ENCODE results near the gene FA2H. TPM values are rescaled to one million over a fixed set of nuclear protein-coding genes. Genes with fewer than 3 reads are reported as not detected.

Gene FA2H
- total and polyA plus RNA-seq, 2 of the 13 experiments (the other 11 are each of a cell fraction or from before 2014, with no cell fraction given): 0.20 TPM; not detected in 1

GRCh38 chr16:74679983-74680382, 94.6 kb downstream of the FA2H start:
- POLR2A ChIA-PET: interaction anchor here (1.2 to 2.2 kb wide), 3 partner anchors 13 to 20 kb away, joined by 4 to 11 read pairs (median 6); partner anchors contain the start of genes MLKL and RFWD3
- no peaks in the 10 kb centered on the region for H4K20me1 ChIP-seq (ENCODE audit: insufficient read depth, low read length)
- FAIRE-seq: no peak
- peak overlapping the region; percentile 57 for H3K27ac ChIP-seq (ENCODE audit: extremely low read length, insufficient read depth, low read length)
- no peaks in the 10 kb centered on the region for H3K27me3 ChIP-seq (ENCODE audit: control insufficient read depth in 1 of 2, insufficient read depth in 2 of 2, low read length in 2 of 2)
- intact Hi-C loops (cut with micrococcal nuclease; ENCODE audit: unreplicated experiment) (no loop called here), in situ Hi-C loops (cut with HindIII; ENCODE audit: extremely low pct_ligation_motif_present, low pct_unique_long_range_greater_than_20kb) (no loop called here)
- peaks cover 4 to 15% of the 10 kb centered on the region in 2 experiments; a peak in 3 of 5 replicates for H3K36me3 ChIP-seq (replicated peaks in 1 of 2; ENCODE audit: control insufficient read depth in 1 of 2, insufficient read depth in 2 of 2, low read length in 2 of 2)
- H3K4me3 ChIP-seq (replicated peaks in 1 of 3; ENCODE audit: insufficient read depth in 1 of 3, low read depth in 2 of 3, low read length in 3 of 3): no peak overlapping the region
- H3K4me1 ChIP-seq (ENCODE audit: insufficient read depth, low read length): peaks cover 14% of the 10 kb centered on the region
- ATAC-seq: peak; percentile 74
- no peak overlapping the region for H2AFZ ChIP-seq (ENCODE audit: low read length)
- H3K4me2 ChIP-seq (ENCODE audit: low read depth, low read length): peak overlapping the region; percentile 52
- no TSS peak for BruUV-seq (replicated peaks)
- peak; percentile 28 for DNase-seq (ENCODE audit: low spot score)
- no peaks in the 10 kb centered on the region for H3K9me3 ChIP-seq (ENCODE audit: low read length)
- 0% methylated on average over 2 of the region's 2 CpGs for WGBS (ENCODE audit: low lambda C conversion rate)
- H3K9ac ChIP-seq (ENCODE audit: insufficient read depth, low read depth, low read length): peak overlapping the region; percentile 26; the same call in 1 of the 2 replicates
- CTCF ChIA-PET (ENCODE audit: low intra/inter-chr PET ratio, low total read pairs): no interaction called here
- no peaks in the 10 kb centered on the region for H3K79me2 ChIP-seq (ENCODE audit: insufficient read depth, low read length)
- TF ChIP-seq, protein P1, sequence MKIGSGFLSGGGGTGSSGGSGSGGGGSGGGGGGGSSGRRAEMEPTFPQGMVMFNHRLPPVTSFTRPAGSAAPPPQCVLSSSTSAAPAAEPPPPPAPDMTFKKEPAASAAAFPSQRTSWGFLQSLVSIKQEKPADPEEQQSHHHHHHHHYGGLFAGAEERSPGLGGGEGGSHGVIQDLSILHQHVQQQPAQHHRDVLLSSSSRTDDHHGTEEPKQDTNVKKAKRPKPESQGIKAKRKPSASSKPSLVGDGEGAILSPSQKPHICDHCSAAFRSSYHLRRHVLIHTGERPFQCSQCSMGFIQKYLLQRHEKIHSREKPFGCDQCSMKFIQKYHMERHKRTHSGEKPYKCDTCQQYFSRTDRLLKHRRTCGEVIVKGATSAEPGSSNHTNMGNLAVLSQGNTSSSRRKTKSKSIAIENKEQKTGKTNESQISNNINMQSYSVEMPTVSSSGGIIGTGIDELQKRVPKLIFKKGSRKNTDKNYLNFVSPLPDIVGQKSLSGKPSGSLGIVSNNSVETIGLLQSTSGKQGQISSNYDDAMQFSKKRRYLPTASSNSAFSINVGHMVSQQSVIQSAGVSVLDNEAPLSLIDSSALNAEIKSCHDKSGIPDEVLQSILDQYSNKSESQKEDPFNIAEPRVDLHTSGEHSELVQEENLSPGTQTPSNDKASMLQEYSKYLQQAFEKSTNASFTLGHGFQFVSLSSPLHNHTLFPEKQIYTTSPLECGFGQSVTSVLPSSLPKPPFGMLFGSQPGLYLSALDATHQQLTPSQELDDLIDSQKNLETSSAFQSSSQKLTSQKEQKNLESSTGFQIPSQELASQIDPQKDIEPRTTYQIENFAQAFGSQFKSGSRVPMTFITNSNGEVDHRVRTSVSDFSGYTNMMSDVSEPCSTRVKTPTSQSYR (CRISPR knock-in tag; IDR thresholded peaks at IDR 0.05; ENCODE audit: borderline replicate concordance): peak; percentile 93
- TF ChIP-seq, protein P2, sequence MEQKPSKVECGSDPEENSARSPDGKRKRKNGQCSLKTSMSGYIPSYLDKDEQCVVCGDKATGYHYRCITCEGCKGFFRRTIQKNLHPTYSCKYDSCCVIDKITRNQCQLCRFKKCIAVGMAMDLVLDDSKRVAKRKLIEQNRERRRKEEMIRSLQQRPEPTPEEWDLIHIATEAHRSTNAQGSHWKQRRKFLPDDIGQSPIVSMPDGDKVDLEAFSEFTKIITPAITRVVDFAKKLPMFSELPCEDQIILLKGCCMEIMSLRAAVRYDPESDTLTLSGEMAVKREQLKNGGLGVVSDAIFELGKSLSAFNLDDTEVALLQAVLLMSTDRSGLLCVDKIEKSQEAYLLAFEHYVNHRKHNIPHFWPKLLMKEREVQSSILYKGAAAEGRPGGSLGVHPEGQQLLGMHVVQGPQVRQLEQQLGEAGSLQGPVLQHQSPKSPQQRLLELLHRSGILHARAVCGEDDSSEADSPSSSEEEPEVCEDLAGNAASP (CRISPR knock-in tag; IDR thresholded peaks at IDR 0.05; ENCODE audit: borderline replicate concordance): 0 out of 2 replicates have a peak, but pooled peaks have one; percentile 19
- no peak for TF ChIP-seq MAFK (conservative IDR thresholded peaks at IDR 0.05 in 1 of 2, IDR thresholded peaks at IDR 0.05 in 1 of 2; ENCODE audit: low read length in 2 of 2)
- TF ChIP-seq ZNF792 (CRISPR knock-in tag; IDR thresholded peaks at IDR 0.05): no peak
- 0 out of 2 replicates have a peak, but pooled peaks have one; percentile 47 for TF ChIP-seq NR2F2 (IDR thresholded peaks at IDR 0.05; ENCODE audit: borderline replicate concordance, low read depth)
- peak; percentile 31; the same call in 1 of the 2 replicates for TF ChIP-seq RARA (CRISPR knock-in tag; IDR thresholded peaks at IDR 0.05)
- TF ChIP-seq, protein P3, sequence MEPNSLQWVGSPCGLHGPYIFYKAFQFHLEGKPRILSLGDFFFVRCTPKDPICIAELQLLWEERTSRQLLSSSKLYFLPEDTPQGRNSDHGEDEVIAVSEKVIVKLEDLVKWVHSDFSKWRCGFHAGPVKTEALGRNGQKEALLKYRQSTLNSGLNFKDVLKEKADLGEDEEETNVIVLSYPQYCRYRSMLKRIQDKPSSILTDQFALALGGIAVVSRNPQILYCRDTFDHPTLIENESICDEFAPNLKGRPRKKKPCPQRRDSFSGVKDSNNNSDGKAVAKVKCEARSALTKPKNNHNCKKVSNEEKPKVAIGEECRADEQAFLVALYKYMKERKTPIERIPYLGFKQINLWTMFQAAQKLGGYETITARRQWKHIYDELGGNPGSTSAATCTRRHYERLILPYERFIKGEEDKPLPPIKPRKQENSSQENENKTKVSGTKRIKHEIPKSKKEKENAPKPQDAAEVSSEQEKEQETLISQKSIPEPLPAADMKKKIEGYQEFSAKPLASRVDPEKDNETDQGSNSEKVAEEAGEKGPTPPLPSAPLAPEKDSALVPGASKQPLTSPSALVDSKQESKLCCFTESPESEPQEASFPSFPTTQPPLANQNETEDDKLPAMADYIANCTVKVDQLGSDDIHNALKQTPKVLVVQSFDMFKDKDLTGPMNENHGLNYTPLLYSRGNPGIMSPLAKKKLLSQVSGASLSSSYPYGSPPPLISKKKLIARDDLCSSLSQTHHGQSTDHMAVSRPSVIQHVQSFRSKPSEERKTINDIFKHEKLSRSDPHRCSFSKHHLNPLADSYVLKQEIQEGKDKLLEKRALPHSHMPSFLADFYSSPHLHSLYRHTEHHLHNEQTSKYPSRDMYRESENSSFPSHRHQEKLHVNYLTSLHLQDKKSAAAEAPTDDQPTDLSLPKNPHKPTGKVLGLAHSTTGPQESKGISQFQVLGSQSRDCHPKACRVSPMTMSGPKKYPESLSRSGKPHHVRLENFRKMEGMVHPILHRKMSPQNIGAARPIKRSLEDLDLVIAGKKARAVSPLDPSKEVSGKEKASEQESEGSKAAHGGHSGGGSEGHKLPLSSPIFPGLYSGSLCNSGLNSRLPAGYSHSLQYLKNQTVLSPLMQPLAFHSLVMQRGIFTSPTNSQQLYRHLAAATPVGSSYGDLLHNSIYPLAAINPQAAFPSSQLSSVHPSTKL (CRISPR knock-in tag; IDR thresholded peaks at IDR 0.05): peak; percentile 23; the same call in 1 of the 2 replicates
- TF ChIP-seq, protein P4, sequence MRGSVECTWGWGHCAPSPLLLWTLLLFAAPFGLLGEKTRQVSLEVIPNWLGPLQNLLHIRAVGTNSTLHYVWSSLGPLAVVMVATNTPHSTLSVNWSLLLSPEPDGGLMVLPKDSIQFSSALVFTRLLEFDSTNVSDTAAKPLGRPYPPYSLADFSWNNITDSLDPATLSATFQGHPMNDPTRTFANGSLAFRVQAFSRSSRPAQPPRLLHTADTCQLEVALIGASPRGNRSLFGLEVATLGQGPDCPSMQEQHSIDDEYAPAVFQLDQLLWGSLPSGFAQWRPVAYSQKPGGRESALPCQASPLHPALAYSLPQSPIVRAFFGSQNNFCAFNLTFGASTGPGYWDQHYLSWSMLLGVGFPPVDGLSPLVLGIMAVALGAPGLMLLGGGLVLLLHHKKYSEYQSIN (CRISPR knock-in tag; IDR thresholded peaks at IDR 0.05; ENCODE audit: borderline replicate concordance): no peak
- TF ChIP-seq ERF (CRISPR knock-in tag; IDR thresholded peaks at IDR 0.05): peak; percentile 57; the same call in 1 of the 2 replicates
- no peak for TF ChIP-seq HINFP (CRISPR knock-in tag; IDR thresholded peaks at IDR 0.05; ENCODE audit: low read depth)
- peak; percentile 75; the same call in 1 of the 2 replicates for TF ChIP-seq HNF4G (IDR thresholded peaks at IDR 0.05; ENCODE audit: borderline replicate concordance, low read depth, low read length)
- TF ChIP-seq HNF4G (CRISPR knock-in tag; IDR thresholded peaks at IDR 0.05; ENCODE audit: borderline replicate concordance, low read depth): no peak
- TF ChIP-seq GATAD2A (CRISPR knock-in tag; IDR thresholded peaks at IDR 0.05): 0 out of 2 replicates have a peak, but pooled peaks have one; percentile 21
- peak; percentile 65 for TF ChIP-seq TEAD3 (CRISPR knock-in tag; optimal IDR thresholded peaks at IDR 0.05; ENCODE audit: borderline replicate concordance)
